HG02571 (cell line): ENCODE measurements around the gene CCL20.

Experiments
- ATAC-seq: cut with Tn5 transposase; IDR thresholded peaks from one replicate; pipeline ENCODE4 v1.9.1; 2021; ENCODE audit warnings: mild to moderate bottlenecking, moderate library complexity; ENCODE audit not compliant: unreplicated experiment

The CCL20 gene

DNA sequence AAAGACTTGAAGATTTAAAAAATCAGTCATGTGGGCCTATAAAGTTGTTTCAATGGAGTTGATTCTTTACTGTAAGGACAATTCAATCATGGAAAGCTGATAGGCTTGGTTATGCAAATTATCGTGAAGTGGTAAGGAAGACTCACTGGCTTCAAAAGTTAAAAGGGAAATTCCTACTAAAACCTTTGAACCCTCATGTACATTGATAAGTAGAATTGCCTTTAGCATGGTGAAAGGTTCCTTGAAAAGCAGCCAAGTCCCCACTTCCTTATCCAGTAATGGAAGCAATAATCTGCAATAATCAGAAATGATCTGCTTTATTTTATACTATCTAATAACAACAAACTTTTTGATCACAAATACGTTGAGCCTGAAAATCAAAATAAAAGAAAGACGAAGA, 14.4 kb upstream of the CCL20 start:
- no peak for ATAC-seq

DNA sequence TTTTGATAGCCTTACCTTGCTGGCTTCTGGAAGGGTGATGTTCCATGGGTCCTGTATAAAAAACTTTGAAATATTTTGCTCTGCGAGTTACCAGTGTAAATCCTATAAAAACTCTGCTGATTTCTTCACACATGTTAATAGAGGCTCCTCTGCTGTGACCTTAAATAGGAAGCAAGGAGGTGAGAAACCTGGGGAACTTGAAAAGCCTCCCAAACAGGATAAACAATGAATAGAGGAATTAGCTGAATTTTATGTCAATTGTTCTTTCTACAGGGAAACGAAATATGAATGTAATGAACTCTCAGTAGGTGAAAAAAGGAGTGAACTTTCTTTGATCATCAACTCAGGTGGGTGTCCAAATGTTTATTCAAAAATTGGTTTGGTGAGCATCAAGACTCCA, 10.8 kb upstream of the CCL20 start:
- ATAC-seq = no peak

DNA sequence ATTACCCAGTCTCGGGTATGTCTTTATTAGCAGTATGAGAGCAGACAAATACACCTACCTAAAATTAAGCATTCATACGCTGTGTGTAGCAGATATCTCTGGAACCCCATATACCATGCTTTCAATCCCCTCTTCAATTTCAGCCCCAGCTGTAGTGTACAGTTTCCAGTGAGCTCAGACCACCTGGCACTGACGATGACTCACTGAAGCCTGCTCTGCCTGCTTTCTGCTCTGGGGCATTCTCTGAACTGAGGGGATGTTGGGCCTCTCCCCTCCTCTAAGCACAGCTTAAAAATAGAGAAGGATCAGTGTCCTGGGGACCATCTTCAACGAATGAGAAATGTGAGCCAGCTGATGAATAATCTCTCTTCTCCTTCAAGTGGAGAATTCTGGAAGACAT, 8.7 kb upstream of the CCL20 start:
- no peak for ATAC-seq

DNA sequence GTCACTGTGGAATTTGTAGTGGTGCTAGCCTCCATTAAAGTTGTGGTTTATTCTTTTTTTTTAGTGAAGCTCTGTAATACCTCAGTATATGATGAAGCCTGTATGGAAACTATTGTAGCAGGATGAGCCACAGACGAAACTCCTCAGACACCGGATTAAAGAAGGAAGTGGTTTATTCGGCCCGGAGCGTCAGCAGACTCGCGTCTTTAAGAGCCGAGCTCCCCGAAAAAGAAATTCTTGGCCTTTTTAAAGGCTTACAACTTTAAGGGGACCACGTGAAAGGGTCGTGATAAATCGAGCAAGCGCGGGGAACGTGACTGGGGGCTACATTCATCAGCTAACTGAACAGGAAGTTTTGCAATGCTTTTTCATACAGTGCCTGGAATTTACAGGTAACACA, 8.1 kb upstream of the CCL20 start:
- no peak for ATAC-seq

DNA sequence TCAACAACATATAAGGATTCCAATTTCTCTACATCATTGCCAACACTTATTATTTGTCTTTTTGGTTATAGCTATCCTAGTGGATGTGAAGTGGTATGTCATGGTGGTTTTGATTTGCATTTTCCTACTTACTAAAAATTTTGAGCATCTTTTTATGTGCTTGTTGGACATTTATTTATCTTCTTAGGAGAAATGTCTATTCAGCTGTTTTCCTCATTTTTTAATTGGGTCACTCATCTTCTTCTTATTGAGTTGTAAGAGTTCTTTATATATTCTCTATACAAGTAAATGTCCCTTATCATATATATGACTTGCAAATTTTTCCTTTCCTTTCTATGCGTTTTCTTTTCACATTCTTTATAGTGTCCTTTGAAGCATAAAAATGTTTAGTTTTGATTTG, 4.7 kb upstream of the CCL20 start:
- no peak for ATAC-seq

DNA sequence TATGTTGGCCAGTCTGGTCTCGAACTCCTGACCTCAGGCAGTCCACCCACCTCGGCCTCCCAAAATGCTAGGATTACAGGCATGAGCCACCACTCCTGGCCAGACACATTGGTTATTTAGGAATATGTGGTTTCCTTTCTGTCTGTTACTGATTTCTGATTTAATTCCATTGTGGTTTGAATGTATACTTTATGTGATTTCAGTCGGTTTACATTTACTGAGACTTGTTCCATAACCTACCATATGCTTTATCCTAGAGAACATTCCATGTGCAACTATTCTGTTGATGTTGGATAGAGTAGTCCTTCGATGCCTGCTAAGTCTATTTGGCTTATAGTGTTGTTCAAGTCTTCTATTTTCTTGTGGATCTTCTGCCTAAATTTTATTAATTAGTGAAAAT, 1.6 kb upstream of the CCL20 start:
- no peak for ATAC-seq

DNA sequence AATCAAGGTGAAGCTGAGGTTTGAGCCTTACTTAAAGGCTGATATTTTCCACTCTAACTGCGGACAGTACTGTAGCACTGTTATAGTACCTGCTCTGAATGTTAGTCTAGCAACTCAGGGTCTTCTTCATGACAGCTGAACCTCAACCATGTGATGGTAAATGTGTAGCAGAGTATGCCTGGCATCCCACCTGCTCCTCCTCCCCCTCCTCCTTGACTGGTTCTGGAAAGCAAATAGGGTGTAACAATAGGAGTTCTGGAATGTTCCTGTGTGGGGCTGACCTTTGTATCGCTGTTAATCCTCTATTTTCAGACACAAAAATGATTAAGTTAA, 447 bp upstream of the CCL20 start:
- ATAC-seq = no peak

DNA sequence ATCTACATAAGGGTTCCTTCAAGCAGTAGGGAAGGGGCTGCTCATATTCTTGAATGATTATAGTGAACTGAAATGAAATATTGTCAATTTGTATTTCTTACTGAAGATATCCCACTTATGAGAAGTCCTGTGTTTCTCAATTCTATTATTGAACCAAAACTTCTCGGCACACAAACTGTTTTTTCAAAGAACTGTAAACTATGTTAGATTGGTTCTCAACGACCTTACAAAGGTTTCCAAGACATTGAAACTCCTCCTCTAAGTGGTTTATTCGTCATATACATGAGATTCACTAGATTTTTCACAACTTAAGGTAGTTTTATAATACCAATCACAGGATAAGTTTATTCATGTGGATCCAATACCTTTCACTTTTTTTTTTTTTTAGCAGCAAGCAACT, 1.4 kb downstream of the CCL20 start:
- no peak for ATAC-seq

DNA sequence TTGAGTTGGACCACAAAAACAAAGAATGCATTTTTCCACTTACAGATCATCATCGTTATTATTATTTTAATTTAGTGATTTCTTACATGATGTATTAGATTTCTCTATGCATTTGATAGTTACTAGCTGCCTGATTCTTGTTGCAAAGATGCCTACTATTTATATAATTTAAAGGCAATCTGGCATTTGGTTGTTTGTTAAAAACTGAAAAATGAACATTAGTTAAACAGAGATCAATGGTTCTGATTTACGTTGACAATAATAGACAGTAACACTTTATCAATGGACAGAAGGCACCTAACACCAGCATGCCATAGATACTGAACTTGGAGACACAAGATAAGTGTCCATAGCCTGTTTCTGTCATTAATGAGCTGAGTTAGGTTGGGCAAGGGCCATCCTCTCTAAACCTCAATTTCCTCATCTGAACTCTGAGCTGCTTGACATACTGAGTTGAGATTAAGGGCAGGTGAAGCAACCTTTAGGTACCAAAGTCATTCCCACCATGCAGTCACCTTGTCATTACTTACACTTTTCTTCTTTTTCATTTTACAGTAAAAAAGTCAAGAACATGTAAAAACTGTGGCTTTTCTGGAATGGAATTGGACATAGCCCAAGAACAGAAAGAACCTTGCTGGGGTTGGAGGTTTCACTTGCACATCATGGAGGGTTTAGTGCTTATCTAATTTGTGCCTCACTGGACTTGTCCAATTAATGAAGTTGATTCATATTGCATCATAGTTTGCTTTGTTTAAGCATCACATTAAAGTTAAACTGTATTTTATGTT, 3.1 kb downstream of the CCL20 start:
- no peak for ATAC-seq

DNA sequence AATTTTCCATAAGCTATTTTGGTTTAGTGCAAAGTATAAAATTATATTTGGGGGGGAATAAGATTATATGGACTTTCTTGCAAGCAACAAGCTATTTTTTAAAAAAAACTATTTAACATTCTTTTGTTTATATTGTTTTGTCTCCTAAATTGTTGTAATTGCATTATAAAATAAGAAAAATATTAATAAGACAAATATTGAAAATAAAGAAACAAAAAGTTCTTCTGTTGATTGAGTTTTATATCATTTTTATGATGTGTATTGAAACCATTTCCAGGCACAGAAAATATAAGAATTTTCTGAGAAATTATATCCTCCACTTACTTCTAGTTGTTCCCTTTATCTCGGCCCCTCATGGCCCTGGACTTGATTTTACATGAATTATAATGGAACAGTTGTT, 3.7 kb downstream of the CCL20 start:
- ATAC-seq = no peak

DNA sequence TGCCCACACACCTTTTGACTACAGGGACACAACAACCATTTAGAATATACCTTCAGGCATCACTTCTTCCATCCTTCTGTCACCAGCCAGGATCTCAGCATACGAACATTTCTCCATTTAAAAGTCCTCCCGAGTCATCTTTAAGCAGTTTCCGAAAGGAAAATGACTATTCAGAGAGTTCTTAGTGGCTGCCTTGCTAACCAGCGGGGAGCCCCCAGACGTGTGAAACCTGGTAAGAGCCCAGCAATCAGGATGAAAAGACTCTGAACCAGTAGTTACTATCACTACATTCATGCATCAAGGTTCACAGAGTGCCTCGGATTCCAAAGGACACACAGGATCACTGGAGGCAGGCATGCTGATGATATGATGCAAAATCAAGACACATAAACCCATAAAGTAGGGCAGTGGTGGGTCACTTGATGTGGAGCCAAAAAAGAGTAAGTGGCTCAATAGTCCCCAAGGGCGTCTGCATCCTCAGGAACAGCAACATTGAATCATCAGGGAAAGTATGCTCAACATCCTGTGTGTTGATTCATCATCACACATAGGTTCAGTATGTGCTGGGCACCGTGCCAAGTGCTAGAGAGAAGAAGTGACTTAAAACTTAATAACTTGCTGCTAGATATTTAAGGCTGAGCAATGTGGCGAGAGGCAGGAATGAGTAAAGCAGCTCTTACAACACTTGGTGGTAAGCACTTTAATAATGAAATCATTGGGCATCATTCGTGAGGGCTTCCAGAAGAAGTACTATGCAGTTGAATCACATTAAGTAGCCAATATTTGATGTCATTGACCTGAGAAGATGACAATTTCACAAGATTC, 4.4 kb downstream of the CCL20 start:
- no peak for ATAC-seq

DNA sequence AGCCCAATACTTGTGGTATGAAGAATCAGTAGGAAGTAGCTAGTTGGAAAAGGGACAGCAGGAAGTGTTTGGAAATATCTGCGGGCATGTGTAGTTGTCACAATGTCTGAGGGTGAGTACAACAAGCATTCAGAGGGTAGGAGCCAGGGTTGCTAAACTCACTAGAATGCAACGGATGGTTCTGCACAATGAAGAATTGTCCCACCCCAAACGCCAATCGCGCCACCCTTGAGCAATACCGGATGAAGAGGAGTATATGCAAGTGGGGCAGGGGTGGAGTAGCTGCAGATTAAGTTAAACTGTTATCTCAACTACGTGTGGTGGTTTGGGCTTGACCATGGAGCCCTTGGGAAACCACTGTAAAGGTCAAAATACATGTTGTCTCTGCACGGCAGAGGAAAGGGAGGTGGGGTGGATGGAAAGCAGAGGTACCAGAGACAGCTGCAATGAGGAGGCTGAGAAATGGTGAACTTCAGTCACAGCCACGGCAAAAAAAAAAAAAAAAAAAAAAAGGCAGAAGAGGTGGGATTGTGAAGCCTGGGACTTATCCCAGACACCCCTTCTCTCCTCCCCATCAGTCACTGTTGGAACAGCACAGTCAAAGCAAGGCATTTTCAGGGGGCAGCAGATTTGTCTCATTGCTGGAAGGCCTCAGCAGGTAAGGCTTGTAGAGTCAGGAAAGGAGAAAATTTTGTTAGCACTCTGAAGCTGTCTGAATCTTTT, 5.2 kb downstream of the CCL20 start:
- ATAC-seq = no peak

DNA sequence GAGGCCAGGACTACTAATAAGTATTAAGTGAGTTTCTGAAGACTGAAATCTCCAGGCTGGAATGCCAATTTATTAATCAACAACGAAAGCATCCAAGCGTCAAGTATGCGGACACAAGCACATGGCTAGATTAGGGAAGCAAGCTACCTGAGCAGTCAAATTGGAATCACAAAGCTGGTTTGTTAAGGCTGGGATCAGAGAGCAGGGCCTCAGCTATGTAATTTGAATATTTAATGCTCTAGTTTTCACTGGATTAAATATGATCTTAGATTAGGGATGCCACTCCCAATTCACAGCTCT, 5.7 kb downstream of the CCL20 start:
- ATAC-seq = no peak

DNA sequence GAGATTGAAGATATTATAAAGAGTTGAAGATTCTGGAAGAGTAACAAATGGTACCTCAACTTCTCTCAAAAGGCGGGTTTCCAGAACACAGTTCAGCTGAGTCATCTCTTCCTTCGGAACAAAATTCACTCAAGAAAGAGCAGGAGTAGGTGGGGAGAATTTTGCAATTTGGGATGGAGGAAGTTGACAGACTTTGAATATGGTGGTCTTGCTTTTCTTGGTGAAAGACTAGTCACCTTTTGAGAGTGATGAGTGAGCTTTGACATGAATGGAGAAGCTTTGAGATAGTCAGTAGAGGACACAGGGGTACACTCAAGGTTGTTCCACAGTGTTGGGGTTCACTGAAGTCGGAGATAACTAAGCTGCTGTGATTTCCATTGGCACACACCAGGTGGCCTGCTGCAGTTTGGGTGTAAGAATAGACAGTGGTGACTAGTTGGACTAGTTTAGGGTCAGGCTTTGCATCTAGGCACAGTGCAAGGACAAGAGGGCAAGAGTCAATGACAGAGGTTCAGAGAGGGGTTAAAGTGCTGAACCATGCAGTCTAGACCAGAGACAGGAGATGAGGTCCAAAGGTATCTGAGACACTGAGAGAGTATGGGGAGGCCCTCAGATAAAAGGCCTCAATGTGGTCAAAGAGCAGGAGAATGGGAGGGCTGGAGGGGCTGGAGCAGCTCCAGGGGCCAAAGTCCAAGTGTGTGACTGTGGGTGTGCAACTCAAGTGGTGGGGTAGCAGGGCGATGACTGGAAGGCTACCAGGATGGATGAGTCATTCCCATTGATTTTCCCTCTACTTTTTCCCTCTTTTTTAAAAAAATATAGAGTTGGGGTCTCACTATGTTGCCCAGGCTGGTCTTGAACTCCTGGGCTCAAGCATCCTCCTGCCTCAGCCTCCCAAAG, 7.7 kb downstream of the CCL20 start:
- no peak for ATAC-seq

DNA sequence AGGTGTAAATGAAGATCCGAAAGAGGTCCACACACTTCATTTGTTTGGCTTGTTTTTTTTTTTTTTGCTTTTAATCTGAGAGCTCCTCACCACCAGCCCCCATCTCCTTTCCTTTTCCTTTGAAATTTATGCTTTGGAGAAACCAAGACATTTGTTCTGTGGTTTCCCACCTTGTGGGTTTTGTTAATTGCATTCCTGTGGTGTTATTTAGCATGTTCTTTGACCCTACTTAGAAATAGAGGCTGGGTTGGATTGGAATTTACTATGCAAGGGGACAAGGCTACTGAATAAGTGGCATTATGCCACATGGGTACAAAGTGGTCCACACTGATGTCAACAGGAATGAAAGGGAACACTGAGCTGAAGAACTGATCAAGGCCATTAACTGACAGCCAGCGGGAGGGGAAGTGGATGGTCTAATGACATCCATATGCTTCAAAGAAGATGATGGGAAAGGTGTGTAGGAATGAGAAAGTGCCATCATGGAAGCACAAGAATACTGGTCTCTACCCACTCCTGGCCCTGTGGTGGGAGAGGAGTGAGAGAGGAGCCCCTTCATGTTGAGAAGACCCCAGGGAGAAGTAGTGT, 8.9 kb downstream of the CCL20 start:
- no peak for ATAC-seq

DNA sequence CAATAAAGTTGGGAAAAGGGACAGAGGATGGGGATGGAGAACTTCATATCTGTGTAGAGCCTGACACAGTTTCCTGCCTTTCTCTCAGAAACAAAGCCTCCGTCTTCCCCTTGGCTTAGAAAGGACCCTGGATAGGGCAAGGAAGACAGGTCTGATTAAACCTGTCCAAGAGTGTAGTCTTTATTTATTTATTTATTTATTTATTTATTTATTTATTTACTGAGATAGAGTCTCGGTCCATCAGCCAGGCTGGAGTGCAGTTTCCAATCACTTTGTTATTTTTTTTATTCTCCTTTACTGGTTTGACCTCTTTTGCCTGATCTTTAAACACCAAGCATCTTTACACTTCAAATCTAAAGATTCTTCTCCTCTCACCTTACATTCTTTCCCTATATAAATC, 10.3 kb downstream of the CCL20 start:
- ATAC-seq = no peak

DNA sequence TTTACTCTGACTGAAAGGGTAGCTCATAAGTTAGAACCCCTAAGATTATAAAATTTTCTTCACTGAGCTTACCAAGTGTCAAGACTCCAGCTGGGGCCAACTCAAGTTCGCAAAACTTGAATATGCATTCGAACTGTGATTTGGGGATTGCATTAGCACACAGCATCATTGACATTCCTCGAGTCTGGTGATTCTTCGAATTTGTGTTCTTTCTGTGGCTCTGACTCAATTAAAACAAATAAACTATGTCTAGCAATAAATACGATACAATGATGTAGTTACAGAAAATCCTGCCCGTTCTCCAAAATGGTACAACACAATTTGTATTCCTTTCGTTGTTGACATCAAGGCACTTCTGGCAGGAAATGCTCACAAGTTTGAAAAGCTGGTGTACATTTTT, 11.1 kb downstream of the CCL20 start:
- ATAC-seq = no peak

DNA sequence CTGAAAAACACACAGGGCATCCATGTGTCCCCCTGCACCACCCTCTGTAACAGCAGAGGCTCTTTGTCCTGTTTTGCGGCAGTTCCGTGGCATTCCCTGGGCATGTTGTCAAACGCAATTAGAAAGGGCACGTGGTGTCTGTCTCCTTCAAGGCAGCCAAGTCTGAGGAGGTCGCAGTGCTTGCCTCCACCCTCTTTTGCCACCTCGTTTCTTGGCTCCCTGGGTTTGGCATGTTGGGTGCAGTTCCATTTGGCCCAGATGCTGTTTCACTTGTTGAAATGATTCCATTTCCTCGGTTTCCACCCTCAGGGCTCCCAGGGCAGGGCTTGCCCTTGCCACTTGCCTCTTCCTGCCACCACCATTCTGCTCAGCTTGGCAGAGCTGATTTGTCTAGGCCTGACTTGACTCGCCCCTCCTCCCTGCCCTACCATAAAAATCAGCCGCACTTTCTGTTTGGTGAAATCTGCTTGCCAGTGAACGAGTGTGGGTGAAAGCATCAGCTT, 12.4 kb downstream of the CCL20 start:
- ATAC-seq = no peak

DNA sequence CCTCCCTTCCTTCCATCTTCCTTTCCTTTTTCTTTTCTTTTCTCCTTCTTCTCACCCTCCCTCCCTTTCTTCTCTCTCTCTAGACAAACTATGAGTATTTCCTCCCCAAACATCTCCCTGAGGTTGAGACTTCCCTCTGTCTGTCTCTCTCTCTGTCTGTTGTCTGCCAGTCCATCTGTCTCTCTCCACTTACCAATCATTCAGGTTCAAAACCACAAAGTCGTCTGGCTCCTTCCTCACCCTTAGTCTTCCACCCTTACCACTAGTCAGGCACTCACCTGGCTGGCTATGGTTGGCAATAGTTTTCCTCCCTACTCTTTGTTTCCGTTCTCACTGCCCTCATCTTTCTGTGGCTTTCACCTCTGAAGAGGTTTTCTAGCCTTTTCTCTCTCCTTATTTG, 12.9 kb downstream of the CCL20 start:
- ATAC-seq = no peak

DNA sequence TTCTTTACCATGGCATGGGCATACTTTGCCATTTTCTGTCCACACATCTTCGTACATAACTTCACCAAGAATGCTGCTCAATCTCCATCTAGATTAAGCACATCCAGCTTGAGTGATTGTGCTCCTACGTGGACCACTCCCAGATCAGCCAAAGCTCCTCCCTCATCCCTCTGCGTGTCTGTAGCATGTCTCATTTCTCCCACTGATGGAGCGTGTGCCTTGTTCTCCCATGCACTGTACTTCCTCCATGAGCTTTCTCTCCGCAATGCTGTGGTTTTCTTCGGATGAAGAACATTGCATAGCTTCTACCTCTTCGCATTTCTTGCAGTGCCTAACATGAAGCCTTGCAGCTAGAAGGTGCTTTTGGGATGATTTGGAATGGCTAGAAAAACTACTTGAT, 13.5 kb downstream of the CCL20 start:
- ATAC-seq = no peak

DNA sequence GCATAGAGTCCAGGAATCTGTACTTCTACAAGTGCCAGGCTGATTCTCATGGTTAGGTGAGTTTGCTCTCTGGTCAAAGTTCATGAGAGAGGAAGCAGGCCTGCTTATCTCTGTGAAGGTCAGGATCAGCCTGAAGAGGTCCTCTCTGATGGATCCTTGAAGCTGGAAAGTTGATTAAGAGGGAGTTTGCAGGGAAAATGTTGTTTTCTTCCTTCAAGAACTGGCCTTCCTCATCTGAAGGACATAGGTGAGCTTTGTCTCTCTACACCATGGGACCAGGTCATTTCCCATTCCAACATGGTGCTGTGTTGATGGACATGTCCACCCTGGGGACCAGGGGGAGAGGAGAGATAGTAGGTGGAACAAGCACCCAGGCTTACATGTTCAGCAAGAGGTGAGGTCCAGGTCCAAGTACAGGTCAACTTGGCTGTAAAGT, 14.9 kb downstream of the CCL20 start:
- no peak for ATAC-seq
